Measurements from ENCODE around the gene PRKN. TPM values are rescaled to one million over a fixed set of nuclear protein-coding genes. Genes with fewer than 3 reads are reported as not detected.
"Not testable (repeated sequence)": the region's sequence is repeated elsewhere in the genome, so short reads cannot be mapped to it uniquely, and the experiment has no call there.

Gene PRKN
- total RNA-seq, 1 experiment from 2014 or later: 0.95 TPM

DNA sequence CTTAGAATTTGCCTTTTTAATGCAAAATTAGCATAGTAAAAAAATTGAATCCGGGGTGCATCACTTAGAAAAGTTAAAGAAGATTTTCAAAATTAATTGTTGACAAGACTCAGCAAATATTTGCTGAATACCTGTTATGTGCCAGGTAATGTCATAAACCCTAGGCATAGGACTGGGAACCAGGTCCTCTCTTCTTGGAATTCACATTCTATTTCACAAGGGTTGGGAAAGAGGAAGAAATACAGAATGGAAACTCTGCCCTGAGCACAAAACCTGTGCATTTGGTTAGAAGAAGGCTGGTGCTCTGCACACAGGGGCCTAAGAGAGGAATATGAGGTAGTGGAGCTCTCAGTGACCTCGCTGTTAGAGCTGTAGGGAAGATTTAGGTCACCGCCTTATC lies 879.9 kb downstream of the PRKN start:
- in situ Hi-C loops (cut with HindIII; ENCODE audit: low pct_unique_long_range_greater_than_20kb, low sequenced_read_pairs): no loop called here

DNA sequence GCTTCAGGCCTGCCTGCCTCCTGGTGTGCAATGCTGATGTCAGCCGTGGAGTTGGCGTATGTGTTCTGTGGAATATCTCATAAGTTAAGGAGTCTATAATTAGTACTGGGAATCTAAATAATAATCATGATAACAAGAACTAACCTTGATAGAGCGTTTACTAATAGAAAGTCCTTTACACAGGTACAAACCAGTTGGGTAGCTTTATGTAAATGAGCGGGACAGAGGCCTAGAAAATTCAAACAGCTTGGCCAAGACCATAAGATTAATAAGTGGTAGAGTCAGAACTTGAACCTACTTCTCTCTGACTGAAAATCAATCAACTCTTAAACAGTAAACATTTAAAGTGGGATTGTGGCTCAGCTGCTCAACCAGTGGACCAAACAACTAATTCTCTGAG lies 882.8 kb downstream of the PRKN start:
- DNase-seq (ENCODE audit: low read depth, low spot score): no peak

More for the DNA sequence above, 879.9 kb downstream of the PRKN start:
- DNase-seq (ENCODE audit: low read depth, low spot score): no peak

DNA sequence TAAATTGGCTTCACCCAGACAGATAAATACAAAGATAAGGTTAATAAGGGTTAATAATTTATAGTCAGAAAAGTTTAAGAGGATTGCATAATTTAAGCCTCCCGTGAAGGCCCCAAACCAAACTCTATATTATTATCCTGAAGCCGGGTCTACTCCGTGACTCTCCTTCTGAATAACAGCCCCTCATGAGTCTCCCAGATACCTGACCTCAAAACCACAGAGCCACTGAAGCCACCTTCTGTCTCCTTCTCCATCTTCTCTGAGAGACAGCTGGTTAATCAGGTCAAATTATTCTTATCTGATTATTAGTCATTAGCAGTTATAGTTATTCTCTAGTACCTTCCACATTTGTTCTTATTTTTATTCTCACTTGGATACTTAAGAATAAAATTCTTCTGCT lies 884.5 kb downstream of the PRKN start:
- no peak for DNase-seq (ENCODE audit: low read depth, low spot score)
- in situ Hi-C loops (cut with HindIII; ENCODE audit: low pct_unique_long_range_greater_than_20kb, low sequenced_read_pairs): no loop called here

More for the DNA sequence above, 882.8 kb downstream of the PRKN start:
- in situ Hi-C loops (cut with HindIII; ENCODE audit: low pct_unique_long_range_greater_than_20kb, low sequenced_read_pairs): no loop called here

DNA sequence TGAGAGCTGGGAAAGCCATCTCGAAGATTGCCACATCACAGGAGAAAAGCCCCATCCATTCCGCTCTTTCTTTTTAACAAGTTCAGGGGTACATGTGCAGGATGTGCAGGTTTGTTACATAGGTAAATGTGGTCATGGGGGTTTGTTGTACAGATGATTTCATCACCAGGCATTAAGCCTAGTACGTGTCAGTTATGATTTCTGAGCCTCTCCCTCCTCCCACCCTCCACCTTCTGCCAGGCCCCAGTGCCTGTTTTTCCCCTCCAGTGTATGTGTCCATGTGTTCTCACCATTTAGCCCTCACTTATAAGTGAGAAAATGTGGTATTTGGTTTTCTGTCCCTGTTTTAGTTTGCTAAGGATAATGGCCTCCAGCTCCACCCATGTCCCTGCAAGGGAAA lies 887.2 kb downstream of the PRKN start:
- in situ Hi-C loops (cut with HindIII; ENCODE audit: low pct_unique_long_range_greater_than_20kb, low sequenced_read_pairs): no loop called here
- no peak for DNase-seq (ENCODE audit: low read depth, low spot score)

DNA sequence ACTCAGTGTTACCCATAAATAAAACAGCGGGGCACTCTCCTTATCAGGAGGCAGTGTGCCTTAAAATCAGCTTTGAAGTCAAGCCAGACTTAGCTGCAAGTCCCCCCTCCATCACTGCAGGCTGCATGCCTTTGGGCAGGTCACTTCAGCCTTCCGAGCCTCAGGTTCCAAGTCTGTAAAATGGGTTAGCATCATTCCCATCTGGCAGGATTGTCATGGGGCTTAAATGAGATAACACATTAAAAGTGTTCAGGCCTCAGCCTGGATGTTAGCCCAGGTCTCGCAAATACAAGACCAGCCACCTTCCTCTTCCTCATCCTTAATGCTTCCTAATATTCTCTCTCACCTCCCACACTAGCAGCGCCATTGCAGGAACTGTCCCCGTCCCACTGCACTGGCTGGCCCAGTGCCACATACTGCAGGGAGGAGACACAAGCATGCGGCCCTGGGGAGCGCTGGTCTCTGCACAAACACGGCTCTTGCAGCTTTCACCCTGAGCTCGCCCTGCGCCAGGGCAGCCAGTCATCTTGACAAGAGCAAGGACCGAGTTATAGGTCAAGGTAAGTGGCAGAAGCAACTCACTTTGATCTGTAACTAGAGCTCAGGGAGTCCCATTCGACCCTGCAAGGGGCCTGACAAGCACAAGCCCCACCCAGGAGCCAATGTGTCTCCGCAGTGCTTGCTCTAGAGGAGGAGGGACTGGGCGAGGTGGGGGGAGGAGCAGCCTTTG lies 889.1 kb downstream of the PRKN start:
- no peak for DNase-seq (ENCODE audit: low read depth, low spot score)
- in situ Hi-C loops (cut with HindIII; ENCODE audit: low pct_unique_long_range_greater_than_20kb, low sequenced_read_pairs): no loop called here

DNA sequence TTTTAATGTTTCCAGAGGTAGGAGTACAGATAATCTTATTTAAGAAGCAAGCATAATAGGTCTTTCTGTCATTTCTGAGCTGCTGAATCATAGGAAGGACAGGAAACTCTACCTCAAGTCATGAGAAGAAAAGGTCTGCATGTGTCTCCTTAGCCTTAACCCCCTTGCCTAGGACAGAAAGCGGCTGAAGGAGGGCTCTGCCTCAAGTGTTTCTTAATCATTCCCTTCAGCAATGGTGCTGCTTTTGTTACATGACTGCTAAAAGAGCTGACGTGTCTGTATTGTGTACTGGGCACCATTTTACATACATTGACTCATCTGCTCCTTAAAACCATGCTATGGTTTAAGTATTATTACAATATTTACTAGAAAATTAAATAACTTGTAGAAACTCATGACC lies 889.7 kb downstream of the PRKN start:
- in situ Hi-C loops (cut with HindIII; ENCODE audit: low pct_unique_long_range_greater_than_20kb, low sequenced_read_pairs): no loop called here
- DNase-seq (ENCODE audit: low read depth, low spot score): no peak

DNA sequence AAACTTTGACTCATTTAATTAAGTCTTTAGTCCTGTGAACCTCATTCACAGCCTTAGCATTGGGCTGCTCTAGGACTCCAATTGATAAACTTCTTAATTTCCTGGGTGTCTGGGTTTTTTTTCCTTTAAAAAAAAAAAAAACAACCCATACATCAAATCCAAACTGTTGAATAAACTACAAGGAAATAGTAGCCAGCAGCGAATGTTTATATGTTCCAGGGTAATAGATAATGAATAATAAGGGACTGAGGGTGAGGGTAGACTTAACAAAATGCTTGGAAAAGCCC lies 890.2 kb downstream of the PRKN start:
- in situ Hi-C loops (cut with HindIII; ENCODE audit: low pct_unique_long_range_greater_than_20kb, low sequenced_read_pairs): no loop called here
- DNase-seq (ENCODE audit: low read depth, low spot score): no peak

DNA sequence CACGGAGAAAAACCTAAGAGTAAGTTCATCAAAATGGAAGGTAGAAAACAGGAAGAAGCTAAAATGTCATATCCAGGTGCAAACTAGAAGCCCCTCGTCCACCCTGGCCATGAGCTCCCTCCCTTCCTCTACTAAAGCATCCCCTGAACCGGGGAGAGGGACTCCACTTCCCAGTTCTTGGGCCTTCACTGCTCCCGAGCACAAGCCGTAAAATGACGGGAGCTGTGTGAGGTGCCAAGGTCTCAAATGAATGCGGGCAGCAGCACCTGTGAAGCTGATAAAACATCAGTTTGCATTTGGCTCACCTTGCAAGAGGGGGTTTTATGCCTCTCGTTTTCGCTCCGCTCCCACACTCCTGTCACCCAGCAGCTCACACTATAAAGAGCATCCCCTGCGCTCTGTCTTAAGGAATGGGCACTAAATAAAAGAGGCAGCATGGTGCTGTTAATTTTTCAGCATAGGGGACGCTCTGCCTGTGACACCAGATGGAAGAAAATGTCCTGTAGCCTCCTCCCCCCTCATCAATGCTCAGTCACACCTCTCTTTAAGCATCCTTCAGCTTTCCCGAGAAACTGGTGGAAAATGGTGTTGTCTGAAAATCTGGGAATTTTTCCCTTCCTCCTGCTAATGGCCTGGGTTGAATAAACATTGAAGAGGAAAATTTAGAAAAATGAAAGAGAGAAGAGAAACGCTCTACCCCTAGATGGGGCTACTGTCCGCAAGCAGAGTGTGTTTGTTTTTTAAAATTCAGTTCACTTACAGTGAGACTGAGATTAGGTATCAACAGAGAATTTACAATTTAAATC lies 890.7 kb downstream of the PRKN start:
- in situ Hi-C loops (cut with HindIII; ENCODE audit: low pct_unique_long_range_greater_than_20kb, low sequenced_read_pairs): no loop called here
- DNase-seq (ENCODE audit: low read depth, low spot score): peak; percentile 11

DNA sequence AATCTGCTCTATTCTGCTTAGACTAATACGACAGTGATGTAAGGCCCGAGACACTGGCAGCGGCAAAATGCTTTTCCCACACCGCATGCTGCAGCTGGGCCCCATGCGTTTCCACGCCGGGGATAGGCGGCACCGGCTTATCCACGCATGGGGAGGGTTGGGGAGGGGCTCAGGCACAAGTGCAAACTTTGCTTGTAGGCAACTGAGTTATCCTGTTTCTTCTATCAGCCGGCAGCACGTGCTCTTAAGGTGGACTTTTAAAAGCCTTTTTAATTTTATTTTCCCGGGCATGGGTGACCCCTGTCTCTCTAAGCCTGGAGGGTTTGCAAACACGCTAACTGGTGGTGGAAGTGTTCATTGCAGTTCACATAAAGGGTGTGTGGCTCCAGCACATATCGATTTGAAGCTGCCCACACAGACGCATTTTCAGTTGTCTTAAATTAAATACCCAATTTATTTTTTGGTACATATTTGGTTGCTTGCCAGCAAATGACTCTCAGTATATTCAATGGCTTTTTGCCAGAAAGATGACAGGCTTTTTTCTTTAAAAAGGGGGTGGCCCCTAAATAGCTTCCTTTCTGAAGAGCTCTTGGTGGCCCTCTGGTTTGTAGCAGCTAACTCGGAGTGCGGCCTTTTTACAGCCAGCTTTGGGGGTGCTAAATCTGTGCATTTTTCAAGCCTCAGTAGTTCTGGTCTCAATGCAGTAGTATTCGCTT lies 891.9 kb downstream of the PRKN start:
- DNase-seq (ENCODE audit: low read depth, low spot score): no peak
- in situ Hi-C loops (cut with HindIII; ENCODE audit: low pct_unique_long_range_greater_than_20kb, low sequenced_read_pairs): no loop called here

DNA sequence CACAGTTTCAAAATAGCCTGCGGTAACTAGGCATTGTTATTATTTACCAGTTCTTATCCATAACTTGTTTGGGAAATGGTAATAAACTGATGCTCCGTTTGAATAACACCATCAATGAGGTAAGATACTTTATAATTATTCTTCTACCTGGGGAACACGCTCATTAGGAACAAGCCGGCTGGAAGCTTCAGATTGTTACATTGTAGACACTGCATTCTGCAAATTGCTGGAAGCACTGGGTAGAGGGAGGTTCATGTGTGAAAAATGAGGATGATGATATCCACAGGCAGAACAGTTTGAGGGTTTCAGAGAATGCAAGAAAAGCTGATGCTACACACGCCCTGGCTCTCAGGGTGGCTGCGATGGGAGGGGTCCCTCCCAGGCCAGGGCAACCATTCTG lies 893.1 kb downstream of the PRKN start:
- no peak for DNase-seq (ENCODE audit: low read depth, low spot score)
- in situ Hi-C loops (cut with HindIII; ENCODE audit: low pct_unique_long_range_greater_than_20kb, low sequenced_read_pairs): no loop called here

DNA sequence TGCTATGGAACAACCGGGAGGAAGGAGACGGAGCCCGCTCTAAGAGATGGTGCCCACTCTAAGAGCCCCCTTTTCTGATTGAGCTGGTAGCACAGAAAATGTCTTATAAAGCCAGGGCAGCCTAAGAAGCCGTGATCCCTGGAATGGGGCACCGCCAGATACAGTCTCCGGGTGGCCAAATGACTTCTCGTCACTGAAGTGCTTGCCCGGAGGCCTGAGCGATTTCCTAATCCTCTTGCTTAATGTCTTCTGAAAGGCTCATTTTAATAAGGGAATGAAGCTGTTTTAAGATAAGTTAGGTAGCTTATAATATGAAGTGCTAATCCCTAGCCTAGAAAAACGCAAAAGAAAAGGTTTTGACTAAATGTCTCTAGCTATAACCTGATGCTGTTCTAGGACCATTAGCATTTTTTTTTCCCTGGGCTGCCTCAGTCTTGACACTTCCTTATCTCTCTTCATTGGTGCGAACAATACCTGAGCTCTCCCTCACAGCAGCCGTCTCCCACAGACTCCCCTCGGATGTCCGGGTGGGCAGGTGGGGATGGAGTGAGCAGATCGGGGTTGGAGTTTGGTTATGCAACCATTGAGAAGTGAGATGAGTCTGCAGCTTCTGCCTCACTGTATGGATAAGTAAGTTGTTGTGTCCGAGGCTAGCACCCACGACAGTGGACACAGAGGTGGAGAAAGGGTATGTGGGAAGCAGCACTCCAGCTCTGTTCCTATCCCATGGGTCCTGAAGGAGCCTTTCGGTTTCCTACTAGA lies 894.3 kb downstream of the PRKN start:
- in situ Hi-C loops (cut with HindIII; ENCODE audit: low pct_unique_long_range_greater_than_20kb, low sequenced_read_pairs): no loop called here

DNA sequence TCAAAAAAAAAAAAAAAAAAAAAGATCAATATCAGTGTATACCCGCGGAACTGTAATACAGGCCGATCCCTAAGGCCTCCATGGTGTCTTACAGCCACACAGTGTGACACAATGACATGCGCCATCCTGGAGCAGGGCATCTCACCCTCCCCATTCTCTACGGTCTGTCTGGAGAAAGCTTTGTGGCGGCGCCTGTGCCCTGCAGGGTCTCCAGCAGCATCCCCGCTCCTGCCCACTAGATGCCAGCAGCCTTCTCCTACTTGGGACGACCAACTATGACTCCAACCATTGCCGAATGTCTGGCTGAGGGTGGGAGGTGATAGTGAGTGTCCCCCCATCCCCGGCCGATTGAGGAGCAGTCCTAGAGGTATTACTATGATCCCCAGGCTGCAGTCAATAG lies 894.9 kb downstream of the PRKN start:
- DNase-seq (ENCODE audit: low read depth, low spot score): no peak
- in situ Hi-C loops (cut with HindIII; ENCODE audit: low pct_unique_long_range_greater_than_20kb, low sequenced_read_pairs): no loop called here

More for the DNA sequence above, 894.3 kb downstream of the PRKN start:
- no peak for DNase-seq (ENCODE audit: low read depth, low spot score)

DNA sequence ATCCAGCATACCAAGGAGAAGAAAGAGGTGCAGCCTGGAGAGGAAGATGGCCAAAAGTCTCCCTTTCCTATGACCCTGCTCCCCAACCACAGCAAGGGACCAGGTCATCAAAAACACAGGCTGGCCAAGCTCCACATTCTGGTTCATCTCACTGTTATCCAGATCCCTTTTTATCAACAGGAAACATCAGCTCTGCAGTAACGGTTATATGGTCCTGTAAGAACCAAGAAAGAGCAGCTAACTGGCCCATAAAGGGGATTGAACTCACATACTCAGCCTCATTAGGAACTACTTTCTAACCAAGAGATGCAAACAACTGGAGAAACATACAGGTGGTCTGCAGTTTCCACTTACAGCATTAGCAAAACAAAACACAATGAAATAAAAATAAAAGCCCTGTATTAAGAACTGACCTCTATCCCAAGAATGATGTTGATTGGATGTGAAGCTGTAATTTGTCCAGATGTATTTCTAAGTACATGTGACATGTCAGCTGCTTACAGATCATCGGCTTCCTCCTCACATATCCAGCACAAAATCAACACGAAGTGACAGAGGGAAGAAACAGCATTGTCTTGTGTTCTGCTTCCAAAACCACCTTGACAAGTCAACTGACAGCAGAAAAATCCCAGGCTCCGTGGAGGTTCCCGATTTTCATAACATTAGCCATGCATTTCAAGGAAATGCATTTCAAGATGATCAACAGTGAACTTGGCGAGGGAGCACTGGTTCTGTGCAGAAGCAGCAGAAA lies 896.5 kb downstream of the PRKN start:
- in situ Hi-C loops (cut with HindIII; ENCODE audit: low pct_unique_long_range_greater_than_20kb, low sequenced_read_pairs): no loop called here
- no peak for DNase-seq (ENCODE audit: low read depth, low spot score)

DNA sequence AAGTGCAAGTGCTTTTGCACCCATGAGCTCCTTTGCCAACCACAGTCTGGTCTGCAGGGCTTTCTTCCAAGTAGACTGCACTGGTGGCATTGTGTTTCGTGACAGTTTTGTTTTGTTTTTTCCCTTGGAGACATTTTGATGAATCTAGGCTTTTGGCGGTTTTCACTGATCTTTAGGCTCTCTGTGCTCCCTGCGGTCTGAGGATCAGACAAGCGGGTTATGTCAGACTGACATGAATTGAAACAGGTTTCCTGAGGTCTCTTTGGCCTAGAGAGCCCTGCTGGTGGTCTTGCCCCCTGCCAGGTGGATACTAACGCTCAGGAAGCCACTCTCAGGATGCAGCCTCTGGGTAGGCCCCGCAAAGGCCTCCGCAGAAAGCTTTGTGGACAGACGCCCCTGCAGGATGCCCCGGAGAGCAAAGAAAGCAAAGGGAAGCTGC lies 898.3 kb downstream of the PRKN start:
- in situ Hi-C loops (cut with HindIII; ENCODE audit: low pct_unique_long_range_greater_than_20kb, low sequenced_read_pairs): no loop called here
- no peak for DNase-seq (ENCODE audit: low read depth, low spot score)

DNA sequence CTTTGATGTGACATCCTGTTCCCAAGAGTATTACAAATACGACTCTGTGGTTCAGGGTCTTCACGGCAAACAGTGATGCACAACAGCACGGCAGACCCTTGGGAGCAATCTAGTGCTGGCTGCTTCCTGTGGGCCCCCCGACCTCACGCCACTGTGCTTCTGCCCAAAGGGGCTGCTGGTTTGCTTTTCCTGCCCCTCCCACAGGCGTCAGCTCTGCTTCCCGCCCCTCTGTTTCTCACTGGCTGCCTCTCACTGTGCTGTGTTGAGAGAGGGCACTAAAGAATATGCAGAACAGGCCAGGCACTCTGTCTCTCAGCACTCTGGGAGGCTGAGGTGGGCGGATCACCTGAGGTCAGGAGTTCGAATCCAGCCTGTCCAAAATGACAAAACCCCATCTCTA lies 899.2 kb downstream of the PRKN start:
- DNase-seq (ENCODE audit: low read depth, low spot score): no peak
- in situ Hi-C loops (cut with HindIII; ENCODE audit: low pct_unique_long_range_greater_than_20kb, low sequenced_read_pairs): no loop called here

DNA sequence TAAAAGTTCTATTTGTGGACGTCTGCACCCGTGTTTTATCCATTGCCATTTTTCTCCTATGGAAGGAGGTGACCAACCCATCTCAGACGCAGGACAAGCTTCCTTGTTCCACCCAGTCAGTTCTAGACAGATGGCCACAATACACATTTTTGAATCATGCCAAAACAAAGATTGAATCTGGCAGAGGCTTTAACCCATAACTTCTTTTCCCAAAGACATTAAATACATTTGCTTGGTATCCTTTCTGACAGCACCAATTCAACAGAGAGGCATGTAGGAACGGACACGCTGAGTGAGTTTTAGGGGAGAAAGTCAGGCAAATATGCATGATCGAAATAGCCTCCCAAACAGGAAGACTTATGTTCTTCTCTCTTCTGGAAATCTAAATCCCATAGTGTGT lies 901.1 kb downstream of the PRKN start:
- in situ Hi-C loops (cut with HindIII; ENCODE audit: low pct_unique_long_range_greater_than_20kb, low sequenced_read_pairs): no loop called here
- no peak for DNase-seq (ENCODE audit: low read depth, low spot score)

DNA sequence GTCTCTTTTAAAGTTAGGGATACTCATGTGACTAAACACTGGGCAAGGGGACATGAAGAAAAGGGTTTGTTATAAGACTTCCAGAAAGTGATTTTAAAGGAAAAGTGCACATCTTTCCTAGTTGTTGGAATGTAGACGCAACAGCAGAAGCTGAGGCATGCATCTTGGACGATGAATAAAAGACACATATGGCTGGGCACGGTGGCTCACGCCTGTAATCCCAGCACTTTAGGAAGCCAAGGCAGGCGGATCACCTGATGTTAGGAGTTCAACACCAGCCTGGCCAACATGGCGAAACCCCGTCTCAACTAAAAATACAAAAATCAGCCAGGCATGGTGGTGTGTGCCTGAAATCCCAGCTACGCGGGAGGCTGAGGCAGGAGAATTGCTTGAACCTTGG lies 905.4 kb downstream of the PRKN start:
- in situ Hi-C loops (cut with HindIII; ENCODE audit: low pct_unique_long_range_greater_than_20kb, low sequenced_read_pairs); DNase-seq (ENCODE audit: low read depth, low spot score): not testable (repeated sequence)
